GM18511 (cell line): Measurements from ENCODE around the gene KLF15.

ENCODE experiments used
- ATAC-seq: cut with Tn5 transposase; IDR thresholded peaks from one replicate; pipeline ENCODE4 v1.9.1; 2021; ENCODE audit warnings: mild to moderate bottlenecking, moderate library complexity; ENCODE audit not compliant: unreplicated experiment

The KLF15 gene

GRCh38 chr3:126307591-126308393 is 49.4 kb downstream of the KLF15 start:
- no peak for ATAC-seq

DNA sequence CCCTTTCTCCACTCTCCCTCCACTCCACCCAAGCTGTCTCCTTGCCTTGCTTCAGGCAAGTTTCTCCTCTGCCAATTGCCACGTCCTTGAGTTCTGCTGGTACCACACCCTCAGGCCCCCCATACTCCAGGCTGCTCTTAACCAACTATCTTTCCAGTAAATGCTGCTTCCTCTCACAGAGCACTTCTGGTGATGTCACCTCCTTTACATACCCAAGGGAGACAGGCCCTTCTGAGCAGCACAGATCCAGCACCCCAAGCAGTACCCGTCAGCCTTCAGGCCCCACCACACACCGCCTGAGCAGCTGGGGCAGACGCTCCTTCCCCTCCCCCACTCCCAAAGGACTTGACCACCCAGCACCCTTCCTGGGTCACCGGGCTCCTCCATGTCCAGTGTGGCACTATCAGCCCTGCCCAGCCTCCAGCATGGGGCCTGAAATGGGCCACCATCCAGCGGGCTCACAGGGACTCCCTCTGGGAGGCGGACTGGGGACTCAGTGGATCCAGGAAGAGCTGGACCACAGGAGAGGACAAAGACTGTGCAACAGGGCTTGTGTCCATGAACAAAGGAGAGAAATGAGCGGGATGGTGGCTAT is 50.2 kb downstream of the KLF15 start:
- no peak for ATAC-seq

DNA sequence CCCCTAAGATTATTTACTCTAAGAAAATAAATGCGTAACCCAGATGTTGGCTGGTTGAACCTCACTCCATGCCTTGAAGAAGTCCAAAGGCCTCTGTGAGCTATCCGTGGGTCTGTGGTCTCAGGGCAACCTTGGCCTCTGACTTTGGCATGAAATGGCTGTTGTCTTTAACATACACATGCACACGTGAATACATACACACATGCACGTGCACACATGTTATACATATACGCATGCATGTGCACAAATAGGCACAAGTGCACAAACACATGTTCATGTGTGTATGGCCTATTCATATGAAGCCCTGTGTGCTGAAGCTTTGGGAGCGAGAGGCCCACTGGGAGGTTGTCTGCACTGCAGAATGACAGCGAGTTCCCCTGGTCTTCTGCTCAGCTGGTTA is 50.8 kb downstream of the KLF15 start:
- ATAC-seq = no peak

DNA sequence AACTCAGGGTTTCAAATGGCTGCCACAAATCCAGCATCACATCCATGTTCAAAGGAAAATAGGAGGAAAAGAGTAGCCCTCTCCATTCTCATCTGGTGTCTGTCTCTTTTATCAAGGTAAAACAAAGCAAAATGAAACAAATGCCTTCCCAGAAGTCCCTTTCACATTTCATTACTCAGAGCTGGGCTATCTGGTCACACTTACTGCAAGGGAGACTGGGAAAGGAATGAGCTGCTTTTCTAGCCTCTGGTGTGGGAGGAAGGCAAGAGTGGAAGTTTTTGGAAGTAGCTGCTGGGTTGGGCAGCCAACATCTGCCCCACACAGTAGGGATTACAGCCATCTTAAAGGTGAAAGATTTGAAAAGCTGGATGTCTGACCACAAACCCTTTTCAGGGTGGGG is 51.8 kb downstream of the KLF15 start:
- ATAC-seq = no peak

DNA sequence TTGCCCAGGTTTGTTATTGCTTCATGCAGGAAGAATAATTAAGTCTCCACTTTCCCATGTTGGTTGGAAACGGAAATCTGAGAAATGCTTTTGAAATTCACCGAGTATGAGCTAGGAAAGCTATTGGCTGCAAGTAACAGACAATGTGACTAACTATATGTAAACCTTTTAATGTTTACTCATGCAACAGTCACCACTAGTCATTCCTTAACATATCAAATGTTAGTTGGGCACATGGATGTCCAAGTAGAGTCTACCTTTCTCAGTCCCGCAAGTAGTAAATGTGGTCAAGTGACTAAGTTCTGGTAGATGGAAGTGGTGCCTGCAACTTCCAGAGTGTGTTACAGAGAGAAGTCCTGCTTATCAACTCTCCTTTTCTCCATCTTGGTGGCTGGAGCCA is 52.5 kb downstream of the KLF15 start:
- ATAC-seq = no peak

DNA sequence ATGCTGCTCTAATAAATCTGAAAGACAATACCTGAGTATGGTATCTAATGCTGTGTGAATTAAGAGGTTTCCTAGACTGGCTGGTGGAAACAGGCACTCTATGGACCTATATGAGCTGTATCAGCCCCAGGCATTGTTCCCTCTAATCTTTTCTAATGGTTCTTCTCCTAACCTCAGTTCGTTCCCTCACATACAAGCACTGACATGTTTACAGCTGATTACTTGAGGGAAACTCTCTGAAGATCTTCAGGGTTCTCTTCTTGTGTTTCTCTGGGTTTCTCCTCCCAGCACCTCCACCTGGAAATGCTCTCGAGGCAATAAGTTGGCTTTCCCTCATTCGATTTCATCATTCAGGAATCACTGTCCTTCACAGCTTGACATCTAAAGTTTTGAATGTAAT is 52.9 kb downstream of the KLF15 start:
- no peak for ATAC-seq

GRCh38 chr3:126303272-126303671 is 53.9 kb downstream of the KLF15 start:
- no peak for ATAC-seq

DNA sequence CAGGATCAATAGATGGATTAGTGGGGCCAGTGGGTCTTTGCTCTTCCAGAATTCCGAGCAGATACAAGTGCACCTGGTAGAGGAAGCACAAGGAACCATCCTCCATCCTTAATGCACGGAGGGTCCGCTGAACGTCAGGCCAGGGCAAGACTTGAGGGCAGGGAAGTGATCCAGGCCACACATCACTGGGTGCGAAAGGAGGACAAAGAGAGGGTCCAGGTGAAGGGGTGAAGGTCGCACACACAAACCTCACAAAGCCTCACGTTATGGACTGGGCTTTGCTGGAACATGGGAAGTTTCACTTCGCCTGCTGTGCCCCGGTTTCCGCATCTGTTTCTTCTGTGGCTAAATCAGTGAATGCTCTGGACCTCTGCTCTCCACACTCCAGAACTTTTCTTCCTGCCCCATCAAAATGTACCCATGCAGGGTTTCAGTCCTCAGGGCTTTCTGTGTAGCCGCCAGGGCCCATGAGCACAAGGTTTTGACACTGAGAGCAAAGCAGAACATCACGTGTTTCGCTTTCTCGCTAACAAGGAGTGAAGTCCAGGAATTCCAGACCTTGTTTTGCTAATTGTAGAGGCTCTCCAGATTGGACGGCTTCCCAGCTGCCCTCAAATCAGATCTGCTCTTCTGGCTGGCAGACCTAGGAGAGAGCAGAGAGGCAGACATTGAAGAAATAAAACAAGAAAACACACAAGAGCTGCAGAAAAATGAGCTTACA is 56.3 kb downstream of the KLF15 start:
- ATAC-seq = no peak

DNA sequence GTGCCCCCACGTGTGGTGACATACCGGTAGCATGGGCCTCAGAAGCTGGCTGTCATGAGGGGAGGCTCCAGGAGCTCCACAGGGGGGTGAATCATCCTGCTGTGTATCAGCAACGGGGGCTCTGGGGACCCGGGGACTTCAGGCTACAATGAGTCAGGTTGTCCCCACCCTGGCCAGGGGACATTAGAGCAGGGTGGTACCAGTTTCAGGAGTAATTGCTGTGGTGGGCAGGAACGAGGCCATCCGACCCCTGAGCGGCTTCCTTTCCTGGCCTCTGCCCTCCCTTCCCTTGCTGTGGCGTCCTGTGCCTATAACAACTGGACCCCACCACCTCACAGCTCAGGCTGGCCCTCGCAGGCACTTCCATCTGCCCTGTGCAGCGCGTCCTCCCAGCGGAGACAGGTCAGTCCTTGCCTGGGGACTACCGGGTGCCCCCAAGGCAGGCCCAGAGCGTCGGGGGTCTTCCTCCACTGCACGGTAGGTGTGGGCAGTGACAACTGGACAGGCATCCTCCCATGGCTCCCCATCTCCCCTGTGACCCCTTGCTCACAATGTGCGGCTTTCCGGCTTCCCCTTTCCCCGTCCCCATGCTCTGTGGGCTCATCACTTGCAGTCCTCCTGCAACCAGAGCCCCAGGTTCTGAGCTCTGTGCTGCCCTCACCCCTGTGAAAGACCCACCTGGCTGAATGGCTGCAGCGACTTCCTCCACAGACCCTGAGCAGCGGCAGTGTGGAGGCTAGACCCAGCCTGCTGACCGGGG is 57.0 kb downstream of the KLF15 start:
- no peak for ATAC-seq

GRCh38 chr3:126295407-126295939 is 61.7 kb downstream of the KLF15 start:
- ATAC-seq = no peak

GRCh38 chr3:126294211-126294808 is 62.9 kb downstream of the KLF15 start:
- no peak for ATAC-seq

- ATAC-seq = no peak
These were observed 63.7 kb downstream of the KLF15 start for GRCh38 chr3:126293370-126294082.
